ENCODE results near the gene ITPR3.

ITPR3 gene

GRCh38 chr6:33600761-33601160 is 20.4 kb upstream of the ITPR3 start:
- Mint-ChIP-seq H3K9me3 (peaks cover 0 to 6% of the 10 kb centered on the region in 2 donors), H3K4me3 (no peak overlapping the region), H3K27ac (no peak overlapping the region), H3K4me1 (peaks cover 13% of the 10 kb centered on the region), H3K27me3 (no peaks in the 10 kb centered on the region)
- ATAC-seq, result no peak
- no peak for DNase-seq

- Mint-ChIP-seq H3K27ac (no peak overlapping the region), H3K9me3 (peaks cover 0 to 6% of the 10 kb centered on the region in 2 donors), H3K4me3 (no peak overlapping the region), H3K27me3 (no peaks in the 10 kb centered on the region), H3K4me1 (peaks cover 3% of the 10 kb centered on the region)
- no peak for DNase-seq
- ATAC-seq, result no peak
Measured at GRCh38 chr6:33602180-33602579, 18.9 kb upstream of the ITPR3 start.

- Mint-ChIP-seq H3K9me3 (peaks cover 0 to 6% of the 10 kb centered on the region in 2 donors), H3K4me3 (no peak overlapping the region), H3K27me3 (no peaks in the 10 kb centered on the region), H3K27ac (no peak overlapping the region), H3K4me1 (no peaks in the 10 kb centered on the region)
- DNase-seq (no peak), ATAC-seq (no peak)
Measured at GRCh38 chr6:33604941-33605854, 15.9 kb upstream of the ITPR3 start.

GRCh38 chr6:33606642-33607041 is 14.5 kb upstream of the ITPR3 start:
- Mint-ChIP-seq H3K9me3 (peaks cover 0 to 6% of the 10 kb centered on the region in 2 donors), H3K4me1 (no peaks in the 10 kb centered on the region), H3K27ac (peak overlapping the region in 1 of 2 donors; percentile 72), H3K4me3 (no peak overlapping the region), H3K27me3 (no peaks in the 10 kb centered on the region)
- no peak for ATAC-seq
- DNase-seq, result no peak

GRCh38 chr6:33607126-33607783 is 13.9 kb upstream of the ITPR3 start:
- H3K4me1 Mint-ChIP-seq, result no peaks in the 10 kb centered on the region
- H3K9me3 Mint-ChIP-seq, result peaks cover 0 to 6% of the 10 kb centered on the region in 2 donors
- H3K27ac Mint-ChIP-seq, result no peak overlapping the region
- H3K27me3 Mint-ChIP-seq, result no peaks in the 10 kb centered on the region
- ATAC-seq (no peak), DNase-seq (no peak)
- no peak overlapping the region for H3K4me3 Mint-ChIP-seq

GRCh38 chr6:33607784-33608161 is 13.3 kb upstream of the ITPR3 start:
- H3K27me3 Mint-ChIP-seq, result no peaks in the 10 kb centered on the region
- peaks cover 0 to 6% of the 10 kb centered on the region in 2 donors for H3K9me3 Mint-ChIP-seq
- ATAC-seq (peak; percentile 79), DNase-seq (peak in 1 of 2 donors; percentile 47)
- no peak overlapping the region for H3K4me3 Mint-ChIP-seq
- no peaks in the 10 kb centered on the region for H3K4me1 Mint-ChIP-seq
- peak overlapping the region in 1 of 2 donors; percentile 66 for H3K27ac Mint-ChIP-seq

GRCh38 chr6:33609019-33609418 is 12.1 kb upstream of the ITPR3 start:
- ATAC-seq (no peak), DNase-seq (no peak)
- no peak overlapping the region for H3K4me3 Mint-ChIP-seq
- peaks cover 0 to 6% of the 10 kb centered on the region in 2 donors for H3K9me3 Mint-ChIP-seq
- no peaks in the 10 kb centered on the region for H3K4me1 Mint-ChIP-seq
- H3K27ac Mint-ChIP-seq, result no peak overlapping the region
- no peaks in the 10 kb centered on the region for H3K27me3 Mint-ChIP-seq

- Mint-ChIP-seq H3K4me1 (no peaks in the 10 kb centered on the region), H3K27ac (no peak overlapping the region), H3K4me3 (no peak overlapping the region), H3K27me3 (no peaks in the 10 kb centered on the region), H3K9me3 (peaks cover 0 to 6% of the 10 kb centered on the region in 2 donors)
- ATAC-seq (no peak), DNase-seq (no peak)
Measured at GRCh38 chr6:33609528-33609927, 11.6 kb upstream of the ITPR3 start.

GRCh38 chr6:33610067-33610466 is 11.1 kb upstream of the ITPR3 start:
- H3K4me1 Mint-ChIP-seq, result no peaks in the 10 kb centered on the region
- no peak for DNase-seq
- H3K27me3 Mint-ChIP-seq, result no peaks in the 10 kb centered on the region
- no peak overlapping the region for H3K27ac Mint-ChIP-seq
- ATAC-seq, result no peak
- no peak overlapping the region for H3K4me3 Mint-ChIP-seq
- H3K9me3 Mint-ChIP-seq, result peaks cover 0 to 3% of the 10 kb centered on the region in 2 donors

GRCh38 chr6:33610779-33611732 is 10.1 kb upstream of the ITPR3 start:
- Mint-ChIP-seq H3K9me3 (no peaks in the 10 kb centered on the region), H3K27me3 (no peaks in the 10 kb centered on the region), H3K27ac (no peak overlapping the region), H3K4me3 (no peak overlapping the region), H3K4me1 (no peaks in the 10 kb centered on the region)
- DNase-seq (no peak), ATAC-seq (peak; percentile 29)

GRCh38 chr6:33613146-33613794 is 7.9 kb upstream of the ITPR3 start:
- Mint-ChIP-seq H3K9me3 (no peaks in the 10 kb centered on the region), H3K4me3 (no peak overlapping the region), H3K4me1 (no peaks in the 10 kb centered on the region), H3K27me3 (no peaks in the 10 kb centered on the region), H3K27ac (peak overlapping the region in 1 of 2 donors; percentile 0)
- no peak for DNase-seq
- ATAC-seq, result no peak

- no peak for DNase-seq
- Mint-ChIP-seq H3K4me1 (no peaks in the 10 kb centered on the region), H3K27ac (no peak overlapping the region), H3K9me3 (no peaks in the 10 kb centered on the region), H3K27me3 (no peaks in the 10 kb centered on the region), H3K4me3 (no peak overlapping the region)
- no peak for ATAC-seq
Measured at GRCh38 chr6:33613795-33614168, 7.3 kb upstream of the ITPR3 start.

GRCh38 chr6:33616113-33616512 is 5.0 kb upstream of the ITPR3 start:
- Mint-ChIP-seq H3K27me3 (no peaks in the 10 kb centered on the region), H3K4me3 (no peak overlapping the region), H3K27ac (no peak overlapping the region), H3K9me3 (no peaks in the 10 kb centered on the region), H3K4me1 (peaks cover 14% of the 10 kb centered on the region)
- DNase-seq (no peak), ATAC-seq (no peak)

GRCh38 chr6:33616913-33617312 is 4.2 kb upstream of the ITPR3 start:
- peaks cover 15% of the 10 kb centered on the region for H3K4me1 Mint-ChIP-seq
- no peak overlapping the region for H3K27ac Mint-ChIP-seq
- DNase-seq, result no peak
- no peaks in the 10 kb centered on the region for H3K27me3 Mint-ChIP-seq
- no peak overlapping the region for H3K4me3 Mint-ChIP-seq
- no peak for ATAC-seq
- H3K9me3 Mint-ChIP-seq, result no peaks in the 10 kb centered on the region
